Activated T-cell treated with anti-CD3 and anti-CD28 coated beads for 4 hours (primary cell): ENCODE data around the gene UTS2B.

ENCODE experiments used
- DNase-seq: peaks from one replicate; pipeline ENCODE4 v3.0.0-alpha.2; 2020

The UTS2B gene

DNA sequence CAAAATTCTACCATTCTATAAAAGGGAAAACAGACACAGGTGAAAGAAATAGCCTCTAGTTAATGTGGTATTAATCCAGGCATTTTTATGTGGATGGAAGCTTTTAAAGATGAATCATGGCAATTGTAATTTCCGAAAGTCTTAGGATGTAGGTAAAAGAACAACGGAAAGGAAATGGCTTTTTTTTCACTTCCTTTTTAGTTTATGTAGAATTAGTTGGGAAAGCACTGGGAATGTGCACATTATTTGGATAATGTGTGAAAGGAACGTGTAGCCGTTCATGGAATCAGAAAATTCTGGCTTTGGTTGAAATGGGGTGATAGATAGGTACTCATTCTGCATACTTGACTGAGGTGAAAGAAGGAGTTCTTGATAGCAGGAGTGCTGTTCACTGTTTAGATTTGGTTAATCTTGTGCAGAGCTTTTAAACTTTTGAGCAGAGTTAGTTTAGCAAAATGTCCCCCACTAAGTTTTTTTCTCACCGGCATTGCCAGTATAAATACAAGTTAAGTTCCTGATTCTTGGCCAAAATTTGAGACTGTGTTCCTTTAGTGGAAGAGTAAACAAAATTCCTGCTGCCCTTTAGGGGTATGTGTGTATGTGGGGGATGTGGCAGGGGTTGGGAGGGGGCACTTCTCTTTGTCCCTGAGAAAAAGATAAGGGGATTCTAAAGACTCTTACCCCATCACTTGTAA lies 20.2 kb upstream of the UTS2B start:
- DNase-seq: no peak

GRCh38 chr3:191348098-191348497 lies 17.8 kb upstream of the UTS2B start:
- DNase-seq: no peak

DNA sequence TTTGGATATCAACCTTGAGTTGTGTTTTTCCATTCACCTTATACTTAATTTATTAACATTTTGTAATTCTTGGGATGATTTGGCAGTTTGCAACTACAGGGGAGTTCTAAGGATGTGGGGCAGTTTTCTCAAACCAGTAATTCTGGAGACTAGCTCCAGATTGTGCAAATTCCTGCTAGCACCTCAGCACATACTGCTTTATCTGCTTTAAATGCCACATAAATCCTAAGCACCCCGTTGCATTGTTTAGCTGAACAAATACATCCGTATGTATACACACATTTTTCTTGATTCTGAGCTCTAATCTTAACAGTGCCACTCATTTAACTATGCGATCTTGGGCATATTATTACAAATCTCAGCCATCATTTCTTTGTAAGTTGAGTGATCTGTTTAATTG lies 16.9 kb upstream of the UTS2B start:
- DNase-seq: no peak

GRCh38 chr3:191345334-191345733 lies 15.0 kb upstream of the UTS2B start:
- DNase-seq: no peak

- DNase-seq: no peak
Measured at GRCh38 chr3:191343913-191344312, 13.6 kb upstream of the UTS2B start.

DNA sequence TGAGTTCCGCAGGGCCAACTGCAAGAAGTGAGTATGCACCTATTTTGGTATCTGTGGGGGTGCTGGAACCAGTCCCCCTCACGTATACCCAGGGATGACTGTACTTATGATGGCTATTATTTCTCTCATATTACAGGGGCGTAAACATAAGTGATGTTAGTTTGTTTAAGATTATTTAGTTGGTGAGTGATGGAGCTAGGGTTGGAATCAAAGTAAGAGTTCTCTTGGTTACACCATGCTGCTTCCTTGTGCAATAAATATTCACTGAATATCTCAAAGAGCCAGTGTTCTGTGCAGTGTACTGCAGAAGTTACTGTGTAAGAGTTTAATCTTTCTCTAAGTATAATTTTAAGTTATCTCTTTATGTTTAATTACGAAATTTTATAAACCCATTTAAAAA lies 12.8 kb upstream of the UTS2B start:
- no peak for DNase-seq

- no peak for DNase-seq
Measured at GRCh38 chr3:191342411-191342810, 12.1 kb upstream of the UTS2B start.

DNA sequence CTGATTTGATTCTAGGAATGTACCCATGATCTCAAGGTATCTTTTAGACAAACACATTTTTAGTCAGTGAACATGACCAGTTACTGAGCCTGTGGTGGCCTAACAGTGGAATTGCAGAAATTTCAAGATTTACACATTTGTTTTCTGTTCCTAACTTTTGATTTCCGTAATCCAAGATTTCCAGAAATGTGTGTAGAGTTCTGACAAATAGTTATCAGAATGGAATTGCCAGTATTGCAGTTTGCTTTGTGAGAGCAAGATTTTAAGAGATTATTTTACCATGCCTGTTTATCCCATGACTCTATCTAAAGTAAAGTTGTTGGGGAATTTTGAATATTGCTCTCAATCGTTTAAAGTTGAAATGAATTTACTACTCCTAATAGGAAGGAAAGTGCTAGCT lies 11.7 kb upstream of the UTS2B start:
- DNase-seq: no peak

- no peak for DNase-seq
Measured at GRCh38 chr3:191340966-191341365, 10.6 kb upstream of the UTS2B start.

- DNase-seq: no peak
Measured at GRCh38 chr3:191340351-191340750, 10.0 kb upstream of the UTS2B start.

DNA sequence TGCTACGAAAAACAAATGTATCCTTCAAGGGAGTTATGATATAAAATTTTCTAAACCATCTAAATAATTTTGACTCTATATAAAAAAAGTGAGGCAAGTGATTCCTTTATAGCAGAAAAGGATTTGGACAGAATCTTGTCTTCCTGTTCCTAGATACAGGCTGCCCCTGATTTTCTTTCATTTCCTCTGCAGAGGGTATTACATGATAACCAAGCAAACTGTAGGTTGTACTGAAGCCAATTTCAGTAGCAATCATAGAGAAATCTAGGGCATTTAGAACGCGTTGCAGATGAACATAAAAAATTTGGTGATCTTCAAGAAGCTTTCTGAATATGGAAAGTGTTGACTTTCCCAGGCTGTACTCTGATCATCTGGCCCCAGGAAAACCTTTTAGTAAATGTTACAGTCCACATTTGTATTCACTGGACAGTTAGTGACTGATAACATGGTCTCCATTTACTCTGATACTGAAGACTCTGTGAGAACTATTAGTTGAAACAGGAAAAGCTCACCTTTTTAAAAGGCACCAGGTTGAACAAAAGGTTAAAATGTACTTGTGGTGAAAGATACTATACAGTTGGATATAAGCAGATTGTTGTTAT lies 9.1 kb upstream of the UTS2B start:
- DNase-seq: no peak

- no peak for DNase-seq
Measured at GRCh38 chr3:191338177-191338488, 7.8 kb upstream of the UTS2B start.

- no peak for DNase-seq
Measured at GRCh38 chr3:191336833-191337232, 6.5 kb upstream of the UTS2B start.

- DNase-seq: no peak
Measured at GRCh38 chr3:191334346-191334893, 4.1 kb upstream of the UTS2B start.

- DNase-seq: no peak
Measured at GRCh38 chr3:191333298-191333880, 3.1 kb upstream of the UTS2B start.

- DNase-seq: no peak
Measured at GRCh38 chr3:191331388-191331787, 1.1 kb upstream of the UTS2B start.

DNA sequence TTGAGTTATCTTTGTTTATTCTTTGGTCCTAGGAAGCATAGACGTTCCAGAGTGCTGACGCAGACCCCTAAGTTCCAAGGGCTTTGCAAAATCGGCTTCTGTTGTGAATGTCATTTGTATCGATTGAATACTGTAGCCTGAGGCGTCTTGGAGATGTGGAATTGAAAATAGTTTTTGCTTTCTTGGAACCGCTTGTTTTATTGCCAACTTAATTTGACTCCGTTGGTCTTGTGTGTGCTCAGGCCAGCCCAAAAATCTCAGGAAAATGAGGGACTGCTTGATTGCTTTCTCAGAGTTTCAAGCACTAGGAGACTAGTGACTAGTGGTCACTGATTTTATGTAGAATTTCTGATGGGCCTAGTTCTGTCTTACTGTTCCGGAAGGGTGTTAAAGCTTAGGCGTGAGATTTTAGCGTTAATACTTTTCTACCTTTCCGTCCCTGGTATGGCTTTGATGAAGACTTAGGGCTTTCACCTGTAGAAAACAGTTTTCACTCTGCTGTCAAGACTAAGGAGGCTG lies 263 bp upstream of the UTS2B start:
- no peak for DNase-seq

- no peak for DNase-seq
Measured at GRCh38 chr3:191328962-191329653, 1.2 kb downstream of the UTS2B start, which contains the start of gene CCDC50. Gene CCDC50 (plus strand): TSS chr3:191329394. CDS start chr3:191329675, 281 bp downstream.

DNA sequence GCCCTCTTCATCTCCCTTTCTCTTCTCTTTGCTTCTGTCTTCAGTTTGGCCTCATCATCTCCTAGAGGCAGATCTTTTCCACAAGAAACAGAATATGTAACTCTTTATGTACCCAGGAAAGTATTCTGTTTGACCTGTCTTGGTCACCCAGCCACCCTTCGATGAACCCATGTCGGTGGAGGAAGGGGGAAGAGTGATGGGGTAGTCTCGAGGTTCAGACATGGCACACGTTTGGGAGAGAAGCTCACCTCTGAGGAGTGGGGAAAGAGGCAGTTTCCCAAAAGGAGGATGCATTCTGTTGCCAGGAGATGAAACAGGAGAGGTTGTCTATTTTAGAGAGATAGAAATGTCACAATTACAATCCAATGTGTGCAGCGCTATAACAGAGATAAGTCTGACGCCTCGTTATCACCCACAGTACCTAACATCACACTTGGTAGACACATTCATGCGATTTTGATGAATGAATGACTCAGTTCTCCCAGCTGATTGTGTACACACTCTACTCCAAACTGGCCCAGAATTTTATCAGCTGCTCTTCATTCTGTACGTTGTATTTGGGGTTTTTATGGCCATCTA lies 1.9 kb downstream of the UTS2B start:
- DNase-seq: no peak

DNA sequence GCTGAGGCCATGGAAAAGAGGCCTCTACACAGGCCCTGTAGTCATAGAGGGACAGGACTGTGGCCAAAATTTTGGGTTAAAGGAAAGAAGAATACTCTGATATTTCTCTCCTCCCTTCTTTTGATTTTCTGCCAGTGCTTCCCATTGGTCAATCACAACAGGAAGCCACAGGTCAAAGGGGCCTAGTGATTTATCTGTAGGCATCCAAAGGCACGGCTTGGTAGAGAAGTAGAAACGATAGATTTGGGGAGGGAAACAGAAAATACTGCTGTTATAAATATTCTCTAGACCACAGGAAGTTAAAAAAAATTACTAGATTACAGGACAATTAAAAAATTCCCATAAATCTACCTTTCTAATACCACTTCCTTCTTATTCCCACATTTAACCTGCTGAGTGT lies 2.8 kb downstream of the UTS2B start:
- DNase-seq: no peak

DNA sequence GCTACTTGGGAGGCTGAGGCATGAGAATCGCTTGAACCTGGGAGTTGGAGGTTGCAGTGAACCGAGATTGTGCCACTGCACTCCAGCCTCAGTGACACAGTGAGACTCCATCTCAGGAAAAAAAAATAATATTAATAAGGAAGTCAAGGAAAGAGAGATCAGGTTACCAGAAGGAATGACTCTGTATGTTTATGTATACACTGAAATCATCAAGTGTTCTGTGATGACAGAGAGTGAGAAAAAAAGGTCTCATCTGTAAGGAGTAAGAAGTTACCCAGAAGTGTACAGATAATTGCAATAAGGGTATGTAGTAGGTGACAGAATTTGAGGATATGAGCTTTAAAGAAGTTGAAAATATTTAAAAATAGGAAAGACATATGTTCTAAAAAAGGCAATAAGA lies 5.4 kb downstream of the UTS2B start:
- no peak for DNase-seq

DNA sequence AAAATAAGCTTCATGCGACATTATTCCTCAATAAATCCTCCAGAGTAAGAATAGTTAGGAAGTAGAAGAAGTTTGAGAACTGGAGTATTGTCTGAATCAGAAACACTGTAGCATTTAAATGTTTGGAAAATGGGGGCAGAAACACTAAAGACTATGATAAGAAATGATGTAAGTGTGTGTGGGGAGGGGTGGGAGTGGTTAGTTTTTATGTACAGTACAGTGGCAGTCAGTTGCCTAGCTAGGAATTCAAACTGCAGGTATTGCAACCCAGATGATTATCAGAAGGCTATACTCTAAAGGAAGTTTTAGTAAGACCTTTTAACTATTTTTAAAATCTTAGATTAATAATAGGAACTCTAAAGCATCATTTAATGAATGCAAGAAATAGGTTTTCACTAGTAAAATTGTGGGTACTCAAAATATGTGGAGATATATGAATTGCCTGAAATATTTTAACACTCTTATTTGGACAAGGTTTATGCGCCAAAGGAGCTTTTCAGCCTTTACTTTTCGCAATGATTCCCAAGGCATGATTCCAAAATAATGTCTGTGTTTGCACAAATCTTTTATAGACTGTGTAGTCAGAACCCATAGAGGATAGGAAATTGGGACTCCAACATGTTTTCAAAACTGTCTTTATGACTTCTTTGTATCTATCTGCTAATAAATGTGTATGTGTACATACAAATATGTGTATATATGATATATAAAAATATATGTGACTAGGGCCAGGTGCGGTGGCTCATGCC lies 9.1 kb downstream of the UTS2B start:
- DNase-seq: no peak
